T-helper 1 cell treated with Interleukin-12 subunit alpha and Interleukin-12 subunit beta and Interleukin-4 antibody, amounts not matched to agents 30 ng/mL and 1 ng/mL, for 36 hours (primary cell): ENCODE measurements around the gene C22orf42. TPM values are rescaled to one million over a fixed set of nuclear protein-coding genes. Genes with fewer than 3 reads are reported as not detected.

Source experiments
- intact Hi-C: fragments of 100-400 bp; cut with micrococcal nuclease; formaldehyde crosslinking; loops from one replicate; pipeline ENCODE4 v1.15.1; 2024
- total RNA-seq: library from RNA; stranded (reverse); gene quantifications from 2 replicates; pipeline ENCODE4 v1.2.3, GENCODE V29; 2022

Gene C22orf42
- total RNA-seq, 1 donor from 2014 or later: not detected

- intact Hi-C loops: loop anchor here (1.0 to 5.0 kb wide), 6 partner anchors 69 to 739 kb away; partner anchors contain the start of genes DEPDC5, DRG1 and PRR14L
Observed at GRCh38 chr22:32137731-32138324, 21.3 kb downstream of the C22orf42 start.

GRCh38 chr22:32136881-32137280 is 22.2 kb downstream of the C22orf42 start:
- intact Hi-C loops: loop anchor here (5.0 kb wide), 1 partner anchor 385 kb away; the partner anchor contains the start of genes DEPDC5 and PRR14L

GRCh38 chr22:32135958-32136357 is 23.1 kb downstream of the C22orf42 start:
- intact Hi-C loops: loop anchor here (5.0 kb wide), 1 partner anchor 384 kb away; the partner anchor contains the start of genes DEPDC5 and PRR14L

GRCh38 chr22:32134796-32135195 is 24.3 kb downstream of the C22orf42 start:
- intact Hi-C loops: loop anchor here (5.0 kb wide), 1 partner anchor 382 kb away; the partner anchor contains the start of genes DEPDC5 and PRR14L

- intact Hi-C loops: no loop called here
Observed at GRCh38 chr22:32132783-32133182, 26.3 kb downstream of the C22orf42 start.

- intact Hi-C loops: no loop called here
Observed at GRCh38 chr22:32132126-32132525, 27.0 kb downstream of the C22orf42 start.

- intact Hi-C loops: no loop called here
Observed at GRCh38 chr22:32130464-32130863, 28.6 kb downstream of the C22orf42 start.

GRCh38 chr22:32127904-32128303 is 31.2 kb downstream of the C22orf42 start:
- intact Hi-C loops: no loop called here

GRCh38 chr22:32123657-32124056 is 35.4 kb downstream of the C22orf42 start:
- intact Hi-C loops: no loop called here

- intact Hi-C loops: no loop called here
Observed at GRCh38 chr22:32122899-32123298, 36.2 kb downstream of the C22orf42 start.

GRCh38 chr22:32120603-32121002 is 38.5 kb downstream of the C22orf42 start:
- intact Hi-C loops: no loop called here

GRCh38 chr22:32119568-32120235 is 39.4 kb downstream of the C22orf42 start:
- intact Hi-C loops: no loop called here

GRCh38 chr22:32112380-32112779 is 46.7 kb downstream of the C22orf42 start:
- intact Hi-C loops: no loop called here

GRCh38 chr22:32106930-32107329 is 52.2 kb downstream of the C22orf42 start:
- intact Hi-C loops: loop anchor here (10.0 kb wide), 1 partner anchor 248 kb away; the partner anchor contains the start of gene RFPL3

- intact Hi-C loops: loop anchor here (1.0 to 10.0 kb wide), 6 partner anchors 104 to 416 kb away; partner anchors contain the start of gene RFPL3
Observed at GRCh38 chr22:32103658-32104315, 55.3 kb downstream of the C22orf42 start.

- intact Hi-C loops: loop anchor here (10.0 kb wide), 1 partner anchor 254 kb away; the partner anchor contains the start of gene RFPL3
Observed at GRCh38 chr22:32100711-32101110, 58.4 kb downstream of the C22orf42 start.

Other genes with a start within 250 kb of the C22orf42 start
- gene YWHAH, start 214.8 kb downstream of the C22orf42 start, total RNA-seq: 141 TPM in 2 replicates
- not detected in 2 replicates for gene SLC5A1, start 116.0 kb downstream of the C22orf42 start, total RNA-seq
- 0.15 TPM in 1 of 2 replicates, not detected in the other for gene RFPL2, start 45.8 kb upstream of the C22orf42 start, total RNA-seq
- not detected in 2 replicates for gene SLC5A4, start 96.0 kb upstream of the C22orf42 start, total RNA-seq
- gene RFPL3, start 198.6 kb upstream of the C22orf42 start, total RNA-seq: not detected in 2 replicates